Chondrocyte (in vitro differentiated cells): ENCODE data around the gene LACTBL1. TPM values are rescaled to one million over a fixed set of nuclear protein-coding genes. Genes with fewer than 3 reads are reported as not detected.
"Not testable (repeated sequence)": the region's sequence is repeated elsewhere in the genome, so short reads cannot be mapped to it uniquely, and the experiment has no call there.

Experiments used
- DNase-seq: peaks from one replicate; pipeline ENCODE4 v3.0.0; 2021; ENCODE audit warnings: mixed read lengths, low spot score
- H3K27ac Mint-ChIP-seq: one replicate; pipeline ENCODE4 v1.8.0; 2021; ENCODE audit warnings: mild to moderate bottlenecking, moderate library complexity, mixed read lengths; ENCODE audit not compliant: unreplicated experiment
- H3K27me3 Mint-ChIP-seq: 2 replicates; pipeline ENCODE4 v1.8.0; 2021; ENCODE audit warnings: low read depth, mixed read lengths
- H3K36me3 Mint-ChIP-seq: 2 replicates; pipeline ENCODE4 v1.8.0; 2021; ENCODE audit warnings: low read depth, mixed read lengths
- H3K4me1 Mint-ChIP-seq: 2 replicates; pipeline ENCODE4 v1.8.0; 2021; ENCODE audit warnings: low read depth, mild to moderate bottlenecking, mixed read lengths
- H3K4me3 Mint-ChIP-seq: one replicate; pipeline ENCODE4 v1.8.0; 2021; ENCODE audit warnings: mild to moderate bottlenecking, moderate library complexity, mixed read lengths; ENCODE audit not compliant: unreplicated experiment
- H3K9me3 Mint-ChIP-seq: 2 replicates; pipeline ENCODE4 v1.8.0; 2021; ENCODE audit warnings: low read depth, mixed read lengths
- total RNA-seq: library from RNA; stranded (reverse); gene quantifications from 3 replicates; pipeline ENCODE4 v1.2.1, GENCODE V29; 2021
- TF ChIP-seq, protein P1 (sequence below): fragments of 200-600 bp; sonication (generic); IDR thresholded peaks from 2 replicates; pipeline ENCODE4 v1.5.0; 2021; ENCODE audit warnings: antibody characterized with exemption, mild to moderate bottlenecking, moderate library complexity

Gene LACTBL1
- total RNA-seq, 1 donor from 2014 or later: not detected

DNA sequence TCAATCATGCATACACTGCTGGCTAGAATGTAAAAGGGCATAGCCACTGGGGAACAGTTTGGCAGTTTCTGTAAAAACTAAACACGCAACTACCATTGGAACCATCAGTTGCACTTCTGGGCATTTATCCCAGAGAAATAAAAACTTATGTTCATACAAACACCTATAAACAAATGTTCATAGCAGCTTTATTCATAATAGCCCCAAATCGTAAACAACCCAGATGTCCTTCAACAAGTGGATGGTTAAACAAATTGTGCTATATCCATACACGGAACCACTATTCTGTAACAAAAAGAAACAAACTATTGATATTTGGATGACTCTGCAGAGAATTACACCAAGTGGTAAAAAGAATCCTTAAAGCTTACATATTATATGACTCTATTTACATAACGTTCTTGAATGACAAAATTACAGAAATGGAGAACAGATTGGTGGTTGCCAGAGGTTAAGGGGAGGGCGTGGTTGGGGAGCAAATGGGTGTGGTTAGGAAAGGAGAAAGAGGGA is 22.8 kb downstream of the LACTBL1 start:
- Mint-ChIP-seq H3K4me1 (no peaks in the 10 kb centered on the region), H3K27me3 (peaks cover 9% of the 10 kb centered on the region)

DNA sequence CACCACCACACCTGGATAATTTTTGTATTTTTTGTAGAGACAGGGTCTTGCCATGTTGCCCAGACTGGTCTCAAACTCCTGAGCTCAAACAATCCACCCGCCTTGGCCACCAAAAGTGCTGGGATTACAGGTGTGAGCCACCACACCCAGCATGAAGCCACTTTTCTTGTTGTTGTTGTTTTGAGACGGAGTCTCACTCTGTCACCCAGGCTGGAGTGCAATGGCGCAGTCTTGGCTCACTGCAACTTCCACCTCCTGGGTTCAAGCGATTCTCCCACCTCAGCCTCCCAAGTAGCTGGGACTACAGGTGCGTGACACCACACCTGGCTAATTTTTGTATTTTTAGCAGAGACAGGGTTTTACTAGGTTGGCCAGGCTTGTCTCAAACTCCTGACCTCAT is 27.5 kb downstream of the LACTBL1 start:
- peak; percentile 34 for DNase-seq
- not testable (repeated sequence) for H3K4me1 Mint-ChIP-seq, H3K4me3 Mint-ChIP-seq, H3K36me3 Mint-ChIP-seq, H3K27ac Mint-ChIP-seq
- peaks cover 18% of the 10 kb centered on the region for H3K27me3 Mint-ChIP-seq
- H3K9me3 Mint-ChIP-seq: peaks cover 16% of the 10 kb centered on the region

More for the DNA sequence above, 22.8 kb downstream of the LACTBL1 start:
- DNase-seq: no peak
- no peak overlapping the region for H3K27ac Mint-ChIP-seq
- TF ChIP-seq, protein P1, sequence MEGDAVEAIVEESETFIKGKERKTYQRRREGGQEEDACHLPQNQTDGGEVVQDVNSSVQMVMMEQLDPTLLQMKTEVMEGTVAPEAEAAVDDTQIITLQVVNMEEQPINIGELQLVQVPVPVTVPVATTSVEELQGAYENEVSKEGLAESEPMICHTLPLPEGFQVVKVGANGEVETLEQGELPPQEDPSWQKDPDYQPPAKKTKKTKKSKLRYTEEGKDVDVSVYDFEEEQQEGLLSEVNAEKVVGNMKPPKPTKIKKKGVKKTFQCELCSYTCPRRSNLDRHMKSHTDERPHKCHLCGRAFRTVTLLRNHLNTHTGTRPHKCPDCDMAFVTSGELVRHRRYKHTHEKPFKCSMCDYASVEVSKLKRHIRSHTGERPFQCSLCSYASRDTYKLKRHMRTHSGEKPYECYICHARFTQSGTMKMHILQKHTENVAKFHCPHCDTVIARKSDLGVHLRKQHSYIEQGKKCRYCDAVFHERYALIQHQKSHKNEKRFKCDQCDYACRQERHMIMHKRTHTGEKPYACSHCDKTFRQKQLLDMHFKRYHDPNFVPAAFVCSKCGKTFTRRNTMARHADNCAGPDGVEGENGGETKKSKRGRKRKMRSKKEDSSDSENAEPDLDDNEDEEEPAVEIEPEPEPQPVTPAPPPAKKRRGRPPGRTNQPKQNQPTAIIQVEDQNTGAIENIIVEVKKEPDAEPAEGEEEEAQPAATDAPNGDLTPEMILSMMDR: no peak
- H3K4me3 Mint-ChIP-seq: no peak overlapping the region
- H3K9me3 Mint-ChIP-seq: no peaks in the 10 kb centered on the region
- H3K36me3 Mint-ChIP-seq: no peaks in the 10 kb centered on the region

DNA sequence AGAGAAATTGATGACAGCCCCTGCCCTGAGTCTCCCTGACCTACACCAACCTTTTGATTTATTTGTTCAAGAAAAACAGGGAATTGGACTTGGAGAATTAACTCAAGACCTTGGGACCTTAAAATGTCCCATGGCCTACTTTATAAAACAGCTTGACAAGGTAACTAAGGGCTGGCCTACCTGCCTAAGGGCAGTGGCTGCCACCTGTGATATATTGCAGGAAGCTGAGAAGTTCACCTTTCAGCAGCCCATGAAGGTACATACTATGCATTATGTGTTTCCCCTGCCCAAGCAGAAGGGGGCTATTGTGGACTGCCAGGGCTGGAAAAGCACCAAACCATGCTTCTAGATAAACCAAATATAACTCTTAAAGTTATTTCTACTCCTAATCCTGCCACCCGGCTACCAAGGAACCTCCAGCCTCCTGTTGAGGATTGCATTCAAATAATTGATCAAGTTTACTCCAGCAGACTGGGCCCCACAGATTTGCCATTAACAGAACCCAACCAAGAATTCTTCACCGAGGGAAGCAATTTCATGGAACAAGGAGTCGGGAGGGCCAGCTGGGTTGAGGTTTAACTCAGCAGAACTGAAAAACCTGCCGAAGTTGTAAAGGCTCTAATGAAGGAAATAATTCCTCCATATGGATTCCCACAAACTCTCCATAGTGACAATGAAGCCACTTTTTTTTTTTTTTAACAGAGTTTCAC is 28.2 kb downstream of the LACTBL1 start:
- TF ChIP-seq, protein P1: no peak
- peaks cover 20% of the 10 kb centered on the region for H3K9me3 Mint-ChIP-seq
- peak; percentile 2 for DNase-seq
- no peaks in the 10 kb centered on the region for H3K4me1 Mint-ChIP-seq
- H3K36me3 Mint-ChIP-seq: peaks cover 6% of the 10 kb centered on the region
- H3K27me3 Mint-ChIP-seq: peaks cover 16% of the 10 kb centered on the region
- no peak overlapping the region for H3K4me3 Mint-ChIP-seq
- H3K27ac Mint-ChIP-seq: no peak overlapping the region

DNA sequence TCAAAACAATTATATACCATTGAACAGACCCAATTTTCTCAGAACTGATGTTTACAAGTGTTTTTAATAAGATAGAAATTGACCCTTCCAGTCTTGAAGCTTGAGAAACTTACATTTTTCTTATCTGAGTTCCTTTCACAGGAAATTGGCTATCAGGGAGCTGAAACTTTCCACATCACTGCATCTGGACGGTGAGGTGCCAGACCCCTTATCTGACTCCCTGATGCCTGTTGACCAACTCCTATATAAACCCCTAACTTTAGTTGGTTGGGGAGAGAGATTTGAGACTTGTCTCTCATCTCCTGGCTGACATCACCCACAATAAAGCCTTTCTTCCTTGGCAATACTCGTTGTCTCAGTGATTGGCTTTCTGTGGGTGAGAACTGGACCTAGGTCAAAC is 31.4 kb downstream of the LACTBL1 start:
- Mint-ChIP-seq H3K4me1 (no peaks in the 10 kb centered on the region), H3K36me3 (peaks cover 6% of the 10 kb centered on the region), H3K9me3 (peaks cover 21% of the 10 kb centered on the region), H3K27me3 (peaks cover 11% of the 10 kb centered on the region), H3K4me3 (no peak overlapping the region), H3K27ac (no peak overlapping the region)
- TF ChIP-seq, protein P1: no peak
- DNase-seq: no peak

DNA sequence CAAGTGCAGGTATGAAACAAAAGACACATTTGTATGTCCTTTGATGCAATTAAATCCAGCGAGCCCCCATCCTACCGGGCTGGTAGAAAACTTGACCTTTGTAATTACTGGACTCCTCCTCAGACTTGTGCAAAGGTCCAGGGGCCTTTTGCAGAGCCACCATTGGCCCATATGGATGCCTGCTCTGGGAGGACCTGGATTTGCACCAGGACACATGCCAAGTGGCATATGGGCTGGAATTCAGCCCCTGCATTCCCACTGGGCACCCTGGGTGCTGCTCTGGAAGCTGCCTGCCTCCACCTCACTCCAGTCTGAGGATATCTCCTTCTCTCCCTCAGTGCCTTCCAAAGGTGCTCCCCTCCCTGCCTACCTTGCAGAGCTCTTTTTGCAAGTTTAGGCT is 36.0 kb downstream of the LACTBL1 start:
- H3K9me3 Mint-ChIP-seq: peaks cover 30% of the 10 kb centered on the region
- no peak overlapping the region for H3K4me3 Mint-ChIP-seq
- TF ChIP-seq, protein P1: no peak
- H3K27ac Mint-ChIP-seq: no peak overlapping the region
- DNase-seq: peak; percentile 34
- no peaks in the 10 kb centered on the region for H3K4me1 Mint-ChIP-seq
- H3K36me3 Mint-ChIP-seq: peaks cover 9% of the 10 kb centered on the region
- peaks cover 4% of the 10 kb centered on the region for H3K27me3 Mint-ChIP-seq

DNA sequence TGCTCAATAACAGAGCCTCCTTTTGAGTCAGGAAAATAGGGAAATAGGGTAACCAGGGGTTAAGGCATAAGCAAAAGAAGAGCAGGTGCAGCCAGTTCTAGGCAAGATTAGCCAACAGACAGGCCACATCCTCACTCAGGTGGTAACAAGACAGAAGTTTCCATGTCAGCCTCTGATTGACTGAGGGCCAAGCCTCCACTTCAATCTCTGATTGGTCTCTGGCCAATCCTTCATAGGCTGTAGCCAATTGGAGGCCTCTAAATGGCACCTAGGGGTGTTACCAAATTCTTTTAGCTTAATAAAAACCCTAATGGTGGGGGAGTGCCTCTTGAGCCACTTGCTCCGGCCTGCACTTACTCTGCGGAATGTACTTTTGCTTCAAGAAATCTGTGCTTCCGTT is 37.2 kb downstream of the LACTBL1 start:
- Mint-ChIP-seq H3K27me3 (peaks cover 4% of the 10 kb centered on the region), H3K27ac (no peak overlapping the region), H3K36me3 (peaks cover 7% of the 10 kb centered on the region), H3K9me3 (peaks cover 17% of the 10 kb centered on the region), H3K4me3 (no peak overlapping the region), H3K4me1 (no peaks in the 10 kb centered on the region)
- TF ChIP-seq, protein P1: no peak
- peak; percentile 2 for DNase-seq
